ENCODE results near the gene HSPB2. TPM values are rescaled to one million over a fixed set of nuclear protein-coding genes. Genes with fewer than 3 reads are reported as not detected.
"Not testable (repeated sequence)": the region's sequence is repeated elsewhere in the genome, so short reads cannot be mapped to it uniquely, and the experiment has no call there.

HSPB2 gene
- under 0.01 and 1.5 TPM in 2 replicates for total RNA-seq (2012; rRNA removed)

GRCh38 chr11:111912535-111912934 lies at the start of gene HSPB2:
Gene HSPB2 (plus strand): TSS chr11:111912734. CDS start chr11:111912830, 96 bp downstream.
- H3K4me3 ChIP-seq (ENCODE audit: low read length) = peak within 1 kb of the TSS; percentile 77
- H3K4me1 ChIP-seq (ENCODE audit: control insufficient read depth, insufficient read depth, low read length) = peaks cover 47% of the 10 kb centered on the region
- H3K9ac ChIP-seq (ENCODE audit: low read depth, low read length) = peak within 1 kb of the TSS; percentile 98

GRCh38 chr11:111870113-111870512 lies 42.4 kb upstream of the HSPB2 start:
- Histone ChIP-seq H3K9me3 (replicated peaks; ENCODE audit: low read length) (no peaks in the 10 kb centered on the region), H3K9ac (ENCODE audit: low read depth, low read length) (peak overlapping the region; percentile 91), H3K4me1 (ENCODE audit: control insufficient read depth, insufficient read depth, low read length) (peaks cover 16% of the 10 kb centered on the region), H3K36me3 (ENCODE audit: insufficient read depth, low read length) (peaks cover 15% of the 10 kb centered on the region), H3K4me3 (ENCODE audit: low read length) (peak overlapping the region; percentile 94), H3K27me3 (ENCODE audit: control insufficient read depth, insufficient read depth, low read length) (no peaks in the 10 kb centered on the region), H3K4me2 (ENCODE audit: low read length) (peak overlapping the region; percentile 91)

More at GRCh38 chr11:111912535-111912934, at the start of gene HSPB2:
- H3K36me3 ChIP-seq (ENCODE audit: insufficient read depth, low read length) = peaks cover 25% of the 10 kb centered on the region
- no peaks in the 10 kb centered on the region for H3K9me3 ChIP-seq (replicated peaks; ENCODE audit: low read length)
- H3K27me3 ChIP-seq (ENCODE audit: control insufficient read depth, insufficient read depth, low read length) = no peaks in the 10 kb centered on the region
- peak within 1 kb of the TSS; percentile 96 for H3K4me2 ChIP-seq (ENCODE audit: low read length)

- peak overlapping the region; percentile 94 for H3K4me3 ChIP-seq (ENCODE audit: low read length)
- no peaks in the 10 kb centered on the region for H3K9me3 ChIP-seq (replicated peaks; ENCODE audit: low read length)
- peak overlapping the region; percentile 91 for H3K4me2 ChIP-seq (ENCODE audit: low read length)
- H3K4me1 ChIP-seq (ENCODE audit: control insufficient read depth, insufficient read depth, low read length) = peaks cover 16% of the 10 kb centered on the region
- no peaks in the 10 kb centered on the region for H3K27me3 ChIP-seq (ENCODE audit: control insufficient read depth, insufficient read depth, low read length)
- H3K9ac ChIP-seq (ENCODE audit: low read depth, low read length) = peak overlapping the region; percentile 91
- H3K36me3 ChIP-seq (ENCODE audit: insufficient read depth, low read length) = peaks cover 11% of the 10 kb centered on the region
Observed at GRCh38 chr11:111870522-111870885, 42.0 kb upstream of the HSPB2 start.

- H3K36me3 ChIP-seq (ENCODE audit: insufficient read depth, low read length) = peaks cover 9% of the 10 kb centered on the region
- peak within 1 kb of the TSS; percentile 91 for H3K4me2 ChIP-seq (ENCODE audit: low read length)
- peak within 1 kb of the TSS; percentile 91 for H3K9ac ChIP-seq (ENCODE audit: low read depth, low read length)
- H3K4me1 ChIP-seq (ENCODE audit: control insufficient read depth, insufficient read depth, low read length) = peaks cover 16% of the 10 kb centered on the region
- H3K27me3 ChIP-seq (ENCODE audit: control insufficient read depth, insufficient read depth, low read length) = no peaks in the 10 kb centered on the region
- H3K4me3 ChIP-seq (ENCODE audit: low read length) = peak within 1 kb of the TSS; percentile 94
- H3K9me3 ChIP-seq (replicated peaks; ENCODE audit: low read length) = no peaks in the 10 kb centered on the region
Observed at GRCh38 chr11:111870886-111871692, 41.4 kb upstream of the HSPB2 start, which contains the start of gene ALG9. Gene ALG9 (minus strand): TSS chr11:111871581. CDS start chr11:111871482, 99 bp downstream.

GRCh38 chr11:111871693-111872161 lies 40.8 kb upstream of the HSPB2 start:
- no peaks in the 10 kb centered on the region for H3K27me3 ChIP-seq (ENCODE audit: control insufficient read depth, insufficient read depth, low read length)
- peak overlapping the region; percentile 91 for H3K9ac ChIP-seq (ENCODE audit: low read depth, low read length)
- peak overlapping the region; percentile 94 for H3K4me3 ChIP-seq (ENCODE audit: low read length)
- H3K4me2 ChIP-seq (ENCODE audit: low read length) = peak overlapping the region; percentile 91
- peaks cover 6% of the 10 kb centered on the region for H3K36me3 ChIP-seq (ENCODE audit: insufficient read depth, low read length)
- H3K9me3 ChIP-seq (replicated peaks; ENCODE audit: low read length) = no peaks in the 10 kb centered on the region
- peaks cover 16% of the 10 kb centered on the region for H3K4me1 ChIP-seq (ENCODE audit: control insufficient read depth, insufficient read depth, low read length)

- no peaks in the 10 kb centered on the region for H3K9me3 ChIP-seq (replicated peaks; ENCODE audit: low read length)
- peak overlapping the region; percentile 77 for H3K4me3 ChIP-seq (ENCODE audit: low read length)
- peak overlapping the region; percentile 79 for H3K4me2 ChIP-seq (ENCODE audit: low read length)
- H3K27me3 ChIP-seq (ENCODE audit: control insufficient read depth, insufficient read depth, low read length) = no peaks in the 10 kb centered on the region
- peak overlapping the region; percentile 82 for H3K9ac ChIP-seq (ENCODE audit: low read depth, low read length)
- H3K36me3 ChIP-seq (ENCODE audit: insufficient read depth, low read length) = no peaks in the 10 kb centered on the region
- H3K4me1 ChIP-seq (ENCODE audit: control insufficient read depth, insufficient read depth, low read length) = peaks cover 11% of the 10 kb centered on the region
Observed at GRCh38 chr11:111878385-111878848, 34.1 kb upstream of the HSPB2 start.

- peak within 1 kb of the TSS; percentile 77 for H3K4me3 ChIP-seq (ENCODE audit: low read length)
- peak within 1 kb of the TSS; percentile 79 for H3K4me2 ChIP-seq (ENCODE audit: low read length)
- H3K9ac ChIP-seq (ENCODE audit: low read depth, low read length) = peak within 1 kb of the TSS; percentile 82
- H3K4me1 ChIP-seq (ENCODE audit: control insufficient read depth, insufficient read depth, low read length) = peaks cover 11% of the 10 kb centered on the region
- H3K27me3 ChIP-seq (ENCODE audit: control insufficient read depth, insufficient read depth, low read length) = no peaks in the 10 kb centered on the region
- no peaks in the 10 kb centered on the region for H3K9me3 ChIP-seq (replicated peaks; ENCODE audit: low read length)
- no peaks in the 10 kb centered on the region for H3K36me3 ChIP-seq (ENCODE audit: insufficient read depth, low read length)
Observed at GRCh38 chr11:111878849-111879636, 33.5 kb upstream of the HSPB2 start, which contains the start of the genes CFAP68 and FDXACB1. Gene CFAP68 (plus strand): TSS chr11:111879541. CDS start chr11:111879561, 20 bp downstream. Gene FDXACB1 (minus strand): TSS chr11:111879165. CDS start chr11:111879132, 33 bp downstream.

- H3K4me2 ChIP-seq (ENCODE audit: low read length) = peak overlapping the region; percentile 79
- peak overlapping the region; percentile 82 for H3K9ac ChIP-seq (ENCODE audit: low read depth, low read length)
- no peaks in the 10 kb centered on the region for H3K9me3 ChIP-seq (replicated peaks; ENCODE audit: low read length)
- peak overlapping the region; percentile 77 for H3K4me3 ChIP-seq (ENCODE audit: low read length)
- H3K27me3 ChIP-seq (ENCODE audit: control insufficient read depth, insufficient read depth, low read length) = no peaks in the 10 kb centered on the region
- peaks cover 11% of the 10 kb centered on the region for H3K4me1 ChIP-seq (ENCODE audit: control insufficient read depth, insufficient read depth, low read length)
- no peaks in the 10 kb centered on the region for H3K36me3 ChIP-seq (ENCODE audit: insufficient read depth, low read length)
Observed at GRCh38 chr11:111879637-111879960, 32.9 kb upstream of the HSPB2 start.

- Histone ChIP-seq H3K4me1 (ENCODE audit: control insufficient read depth, insufficient read depth, low read length) (peaks cover 11% of the 10 kb centered on the region), H3K9me3 (replicated peaks; ENCODE audit: low read length) (no peaks in the 10 kb centered on the region)
Observed at GRCh38 chr11:111882202-111882601, 30.3 kb upstream of the HSPB2 start.

GRCh38 chr11:111885053-111885452 lies 27.5 kb upstream of the HSPB2 start:
- not testable (repeated sequence) for H3K36me3 ChIP-seq (ENCODE audit: insufficient read depth, low read length); H3K27me3 ChIP-seq (ENCODE audit: control insufficient read depth, insufficient read depth, low read length)

More at GRCh38 chr11:111882202-111882601, 30.3 kb upstream of the HSPB2 start:
- no peaks in the 10 kb centered on the region for H3K27me3 ChIP-seq (ENCODE audit: control insufficient read depth, insufficient read depth, low read length)
- no peak overlapping the region for H3K4me3 ChIP-seq (ENCODE audit: low read length)
- no peak overlapping the region for H3K4me2 ChIP-seq (ENCODE audit: low read length)
- H3K36me3 ChIP-seq (ENCODE audit: insufficient read depth, low read length) = no peaks in the 10 kb centered on the region
- no peak overlapping the region for H3K9ac ChIP-seq (ENCODE audit: low read depth, low read length)

GRCh38 chr11:111886032-111886431 lies 26.5 kb upstream of the HSPB2 start:
- Histone ChIP-seq H3K27me3 (ENCODE audit: control insufficient read depth, insufficient read depth, low read length) (no peaks in the 10 kb centered on the region), H3K4me1 (ENCODE audit: control insufficient read depth, insufficient read depth, low read length) (no peaks in the 10 kb centered on the region), H3K36me3 (ENCODE audit: insufficient read depth, low read length) (no peaks in the 10 kb centered on the region), H3K9ac (ENCODE audit: low read depth, low read length) (no peak overlapping the region), H3K9me3 (replicated peaks; ENCODE audit: low read length) (no peaks in the 10 kb centered on the region), H3K4me3 (ENCODE audit: low read length) (no peak overlapping the region), H3K4me2 (ENCODE audit: low read length) (no peak overlapping the region)

More at GRCh38 chr11:111885053-111885452, 27.5 kb upstream of the HSPB2 start:
- not testable (repeated sequence) for H3K4me2 ChIP-seq (ENCODE audit: low read length); H3K4me3 ChIP-seq (ENCODE audit: low read length); H3K9me3 ChIP-seq (replicated peaks; ENCODE audit: low read length); H3K4me1 ChIP-seq (ENCODE audit: control insufficient read depth, insufficient read depth, low read length); H3K9ac ChIP-seq (ENCODE audit: low read depth, low read length)
